Endothelial cell of hepatic sinusoid (primary cell): ENCODE measurements around the gene FTH1.

Source experiments
- in situ Hi-C: cut with HindIII; loops from 2 replicates; pipeline ENCODE4 v1.10.0; 2017; ENCODE audit warnings: low sequenced_read_pairs

Gene FTH1

GRCh38 chr11:61967116-61967923 is at the start of gene FTH1:
FTH1 (minus strand) TSS chr11:61967634; CDS start chr11:61967425, 209 bp downstream.
- in situ Hi-C loops: loop anchor here (10.0 kb wide), 1 partner anchor 153 kb away; the partner anchor contains the start of gene FADS1

GRCh38 chr11:62015615-62016014 is 48.2 kb upstream of the FTH1 start:
- in situ Hi-C loops: no loop called here

GRCh38 chr11:62013537-62014476 is 46.4 kb upstream of the FTH1 start:
- in situ Hi-C loops: no loop called here

GRCh38 chr11:62012832-62013461 is 45.5 kb upstream of the FTH1 start:
- in situ Hi-C loops: no loop called here

- in situ Hi-C loops: no loop called here
Measured at GRCh38 chr11:62012451-62012831, 45.0 kb upstream of the FTH1 start.

- in situ Hi-C loops: no loop called here
Measured at GRCh38 chr11:62011881-62012280, 44.4 kb upstream of the FTH1 start.

GRCh38 chr11:62010935-62011528 is 43.6 kb upstream of the FTH1 start:
- in situ Hi-C loops: no loop called here

GRCh38 chr11:62008193-62008592 is 40.8 kb upstream of the FTH1 start:
- in situ Hi-C loops: no loop called here

GRCh38 chr11:62004473-62004872 is 37.0 kb upstream of the FTH1 start:
- in situ Hi-C loops: loop anchor here (5.0 kb wide), 1 partner anchor 102 kb away; no protein-coding TSS in a partner anchor

- in situ Hi-C loops: loop anchor here (5.0 kb wide), 1 partner anchor 100 kb away; no protein-coding TSS in a partner anchor
Measured at GRCh38 chr11:62002283-62002682, 34.8 kb upstream of the FTH1 start.

- in situ Hi-C loops: loop anchor here (5.0 kb wide), 1 partner anchor 99 kb away; no protein-coding TSS in a partner anchor
Measured at GRCh38 chr11:62001450-62002191, 34.2 kb upstream of the FTH1 start.

GRCh38 chr11:62000539-62001446 is 33.4 kb upstream of the FTH1 start:
- in situ Hi-C loops: loop anchor here (5.0 kb wide), 1 partner anchor 98 kb away; no protein-coding TSS in a partner anchor

- in situ Hi-C loops: loop anchor here (5.0 kb wide), 1 partner anchor 53 kb away; no protein-coding TSS in a partner anchor
Measured at GRCh38 chr11:61999141-61999975, 31.9 kb upstream of the FTH1 start.

- in situ Hi-C loops: loop anchor here (5.0 kb wide), 1 partner anchor 55 kb away; no protein-coding TSS in a partner anchor
Measured at GRCh38 chr11:61996933-61997332, 29.5 kb upstream of the FTH1 start.

- in situ Hi-C loops: loop anchor here (5.0 kb wide), 1 partner anchor 57 kb away; no protein-coding TSS in a partner anchor
Measured at GRCh38 chr11:61994981-61995380, 27.5 kb upstream of the FTH1 start.

- in situ Hi-C loops: no loop called here
Measured at GRCh38 chr11:61985869-61986268, 18.4 kb upstream of the FTH1 start.

GRCh38 chr11:61983419-61983818 is 16.0 kb upstream of the FTH1 start:
- in situ Hi-C loops: no loop called here
